Activated CD8-positive, alpha-beta T cell treated with anti-CD3 and anti-CD28 coated beads for 36 hours (primary cell): ENCODE results near the gene RAB11FIP4. TPM values are rescaled to one million over a fixed set of nuclear protein-coding genes. Genes with fewer than 3 reads are reported as not detected.

Source experiments
- ATAC-seq: fragments of 200-7000 bp; cut with Tn5 transposase; one replicate; pipeline ENCODE4 v1.10.0; 2021; ENCODE audit warnings: mild to moderate bottlenecking, moderate library complexity
- CTCF ChIA-PET: fragments of 350-600 bp; sonication (Branson Sonifier 250); formaldehyde crosslinking; loops from one replicate; lab custom pipeline; 2021; ENCODE audit warnings: antibody characterized with exemption; lab: Charles Lee
- POLR2A ChIA-PET: fragments of 350-600 bp; sonication (Branson Sonifier 250); formaldehyde crosslinking; loops from one replicate; lab custom pipeline; 2021; ENCODE audit warnings: antibody characterized with exemption; lab: Charles Lee
- DNase-seq: peaks from one replicate; pipeline ENCODE4 v3.0.0-alpha.2; 2020
- H3K27ac Mint-ChIP-seq: one replicate; pipeline ENCODE4 v1.8.0; 2021; ENCODE audit warnings: mild to moderate bottlenecking, mixed read lengths
- H3K27me3 Mint-ChIP-seq: one replicate; pipeline ENCODE4 v1.8.0; 2021; ENCODE audit warnings: mixed read lengths
- H3K36me3 Mint-ChIP-seq: one replicate; pipeline ENCODE4 v1.8.0; 2021; ENCODE audit warnings: low read depth, mixed read lengths
- H3K4me1 Mint-ChIP-seq: one replicate; pipeline ENCODE4 v1.8.0; 2021; ENCODE audit warnings: low read depth, mixed read lengths
- H3K4me3 Mint-ChIP-seq: one replicate; pipeline ENCODE4 v1.8.0; 2021; ENCODE audit warnings: mild to moderate bottlenecking, moderate library complexity, mixed read lengths
- H3K9me3 Mint-ChIP-seq: one replicate; pipeline ENCODE4 v1.8.0; 2021; ENCODE audit warnings: mixed read lengths
- intact Hi-C: fragments of 100-400 bp; cut with micrococcal nuclease; formaldehyde crosslinking; loops from one replicate; pipeline ENCODE4 v1.10.0; 2022
- total RNA-seq, 2 experiments: library from RNA; stranded (reverse); gene quantifications; one replicate each; pipeline ENCODE4 v1.2.3, GENCODE V29; 2021
- TF ChIP-seq, protein P1 (sequence below): fragments of 200-600 bp; IDR thresholded peaks from one replicate; pipeline ENCODE4 v1.8.0; 2022; ENCODE audit warnings: antibody characterized with exemption, mild to moderate bottlenecking

Gene RAB11FIP4
- total RNA-seq, 2 experiments from 2014 or later = 38.2 to 39.1 TPM

DNA sequence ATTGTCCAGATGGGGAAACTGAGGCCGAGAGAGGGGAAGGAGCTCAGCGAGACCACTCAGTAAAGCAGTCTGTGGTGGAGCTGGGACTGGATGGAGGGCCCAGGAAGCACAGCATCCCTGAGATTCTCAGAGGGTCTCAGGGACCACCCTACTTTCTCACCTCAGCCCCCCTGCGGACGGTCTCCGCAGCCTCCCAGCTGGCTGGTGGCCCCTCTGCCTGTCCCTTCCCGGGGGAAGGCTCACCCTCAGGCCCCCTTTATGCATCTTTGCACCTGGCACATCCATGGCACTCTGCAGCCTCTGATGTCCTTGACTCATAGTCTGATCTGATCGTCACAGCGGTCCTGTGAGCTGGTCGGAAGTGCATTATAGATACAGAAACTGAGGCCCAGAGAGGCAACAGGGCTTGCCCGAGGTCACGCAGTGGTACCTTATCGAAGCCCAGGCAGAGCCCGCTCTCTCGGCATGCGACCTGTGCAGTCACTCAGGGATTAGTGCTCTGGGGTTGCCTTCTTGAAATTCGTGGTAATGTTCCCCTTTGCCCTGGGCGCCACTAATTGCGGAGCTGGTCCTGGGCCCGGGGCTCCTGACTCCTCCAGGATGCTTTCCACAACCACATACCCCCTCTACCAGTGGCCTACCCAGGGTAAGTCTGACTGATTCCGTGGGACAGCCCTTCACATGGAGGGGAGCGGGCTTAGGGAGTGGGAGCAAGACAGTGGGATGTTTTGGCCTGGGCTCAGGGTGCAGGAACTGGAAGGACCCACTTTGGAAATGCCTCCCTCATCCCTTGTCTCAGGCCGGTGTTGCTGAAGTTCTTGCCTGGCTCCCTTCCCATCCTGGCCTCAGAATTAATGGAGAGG is 24.4 kb downstream of the RAB11FIP4 start:
- CTCF ChIA-PET = interaction anchor here (0.8 to 1.0 kb wide), 2 partner anchors 10 to 26 kb away, joined by 3 to 4 read pairs; no protein-coding TSS in a partner anchor
- Mint-ChIP-seq H3K9me3 (no peaks in the 10 kb centered on the region), H3K4me1 (no peaks in the 10 kb centered on the region), H3K36me3 (no peaks in the 10 kb centered on the region), H3K27me3 (no peaks in the 10 kb centered on the region), H3K27ac (no peak overlapping the region), H3K4me3 (no peak overlapping the region)
- TF ChIP-seq, protein P1, sequence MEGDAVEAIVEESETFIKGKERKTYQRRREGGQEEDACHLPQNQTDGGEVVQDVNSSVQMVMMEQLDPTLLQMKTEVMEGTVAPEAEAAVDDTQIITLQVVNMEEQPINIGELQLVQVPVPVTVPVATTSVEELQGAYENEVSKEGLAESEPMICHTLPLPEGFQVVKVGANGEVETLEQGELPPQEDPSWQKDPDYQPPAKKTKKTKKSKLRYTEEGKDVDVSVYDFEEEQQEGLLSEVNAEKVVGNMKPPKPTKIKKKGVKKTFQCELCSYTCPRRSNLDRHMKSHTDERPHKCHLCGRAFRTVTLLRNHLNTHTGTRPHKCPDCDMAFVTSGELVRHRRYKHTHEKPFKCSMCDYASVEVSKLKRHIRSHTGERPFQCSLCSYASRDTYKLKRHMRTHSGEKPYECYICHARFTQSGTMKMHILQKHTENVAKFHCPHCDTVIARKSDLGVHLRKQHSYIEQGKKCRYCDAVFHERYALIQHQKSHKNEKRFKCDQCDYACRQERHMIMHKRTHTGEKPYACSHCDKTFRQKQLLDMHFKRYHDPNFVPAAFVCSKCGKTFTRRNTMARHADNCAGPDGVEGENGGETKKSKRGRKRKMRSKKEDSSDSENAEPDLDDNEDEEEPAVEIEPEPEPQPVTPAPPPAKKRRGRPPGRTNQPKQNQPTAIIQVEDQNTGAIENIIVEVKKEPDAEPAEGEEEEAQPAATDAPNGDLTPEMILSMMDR = no peak
- intact Hi-C loops = no loop called here
- POLR2A ChIA-PET = no interaction called here
- DNase-seq (no peak), ATAC-seq (no peak)

DNA sequence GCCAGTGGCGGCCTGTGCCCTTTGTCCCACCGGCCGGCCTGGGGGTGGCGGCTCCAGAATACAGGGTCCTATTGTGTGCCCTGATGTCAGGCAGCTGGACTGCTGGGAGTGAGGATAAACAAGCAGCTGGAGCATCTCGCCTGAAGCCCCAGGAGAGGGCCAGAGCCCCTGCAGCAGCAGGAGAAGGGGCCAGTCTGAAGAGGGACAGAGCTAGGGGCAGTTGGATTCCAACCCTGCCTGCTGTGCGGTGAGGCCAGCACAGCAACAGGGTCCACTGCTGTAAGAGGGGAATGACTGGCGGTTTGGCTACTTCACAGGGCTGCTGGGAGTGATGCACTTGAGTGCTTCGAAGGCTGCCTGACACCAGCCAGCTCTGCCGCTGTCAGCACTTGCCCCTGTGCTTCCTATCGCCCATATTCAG is 25.0 kb downstream of the RAB11FIP4 start:
- no peaks in the 10 kb centered on the region for H3K4me1 Mint-ChIP-seq
- ATAC-seq (no peak), DNase-seq (no peak)
- TF ChIP-seq, protein P1 = no peak
- ChIA-PET CTCF (no interaction called here), POLR2A (no interaction called here)
- no peak overlapping the region for H3K27ac Mint-ChIP-seq
- intact Hi-C loops = no loop called here
- H3K9me3 Mint-ChIP-seq = no peaks in the 10 kb centered on the region
- no peaks in the 10 kb centered on the region for H3K27me3 Mint-ChIP-seq
- H3K4me3 Mint-ChIP-seq = no peak overlapping the region
- H3K36me3 Mint-ChIP-seq = no peaks in the 10 kb centered on the region

DNA sequence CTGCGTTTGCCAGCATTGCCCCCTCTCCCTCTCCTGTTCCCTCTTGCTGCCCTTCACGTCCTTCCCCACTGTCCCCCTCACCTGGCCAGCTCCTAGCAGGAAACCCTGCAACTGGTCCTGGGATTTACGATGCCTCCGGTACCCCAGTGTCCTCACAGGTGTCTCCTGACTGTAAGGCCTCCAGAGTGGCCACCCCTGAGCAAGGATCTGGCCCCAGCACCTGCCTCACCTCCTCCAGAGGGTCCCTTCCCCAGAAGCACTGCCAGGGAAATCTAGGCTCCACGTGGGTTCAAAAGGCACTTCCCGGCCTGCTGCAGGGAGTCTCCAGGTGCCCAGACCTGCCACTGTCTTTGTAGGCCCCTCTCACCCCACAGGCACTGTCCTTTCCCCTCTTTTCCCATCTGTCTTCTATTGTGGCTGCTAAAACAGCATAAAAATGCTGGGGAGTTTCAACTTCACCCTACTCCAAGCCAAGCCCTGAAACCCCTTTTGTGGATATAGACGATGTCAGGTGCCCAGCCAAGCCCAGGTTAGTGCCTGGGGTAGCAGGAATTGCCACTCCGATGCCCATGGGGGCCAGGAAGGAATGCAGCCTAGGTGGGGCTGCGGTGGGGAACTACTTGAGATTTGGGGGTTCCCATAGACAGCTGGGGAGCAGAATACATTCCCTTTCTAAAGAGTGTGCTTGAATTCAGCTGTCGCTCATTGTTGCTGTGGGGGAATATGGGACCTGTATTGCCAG is 25.7 kb downstream of the RAB11FIP4 start:
- TF ChIP-seq, protein P1 = no peak
- POLR2A ChIA-PET = no interaction called here
- Mint-ChIP-seq H3K9me3 (no peaks in the 10 kb centered on the region), H3K4me1 (no peaks in the 10 kb centered on the region), H3K36me3 (no peaks in the 10 kb centered on the region), H3K27me3 (no peaks in the 10 kb centered on the region), H3K4me3 (no peak overlapping the region), H3K27ac (no peak overlapping the region)
- CTCF ChIA-PET = no interaction called here
- no peak for DNase-seq
- ATAC-seq = no peak
- intact Hi-C loops = no loop called here

DNA sequence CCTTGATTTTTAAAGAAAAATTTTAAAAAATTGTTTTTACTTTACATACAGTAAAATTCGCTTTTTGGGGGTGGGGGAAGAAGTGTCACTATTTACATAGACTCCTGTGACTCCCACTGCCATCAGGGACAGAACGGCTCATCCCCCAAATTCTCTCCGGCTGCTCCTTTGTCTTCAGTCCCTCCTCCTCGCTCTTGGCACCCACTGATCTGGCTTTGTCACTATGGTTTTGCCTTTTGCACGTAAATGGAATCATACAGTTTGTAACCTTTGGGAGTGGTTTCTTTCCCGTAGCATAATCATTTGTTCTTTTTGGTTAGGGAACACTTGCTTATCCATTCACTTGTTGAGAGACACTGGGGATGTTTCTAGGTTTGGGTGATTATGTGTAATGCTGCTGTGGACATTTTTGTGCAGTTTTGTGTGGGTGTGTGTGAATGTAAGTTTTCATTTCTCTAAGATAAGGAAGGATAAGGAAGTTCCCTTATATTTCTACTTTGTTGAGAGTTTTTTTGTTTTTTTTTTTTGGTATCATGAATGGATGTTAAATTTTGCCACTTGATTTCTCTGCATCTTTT is 27.4 kb downstream of the RAB11FIP4 start:
- TF ChIP-seq, protein P1 = no peak
- POLR2A ChIA-PET = no interaction called here
- no peaks in the 10 kb centered on the region for H3K36me3 Mint-ChIP-seq

More for the DNA sequence above, 27.4 kb downstream of the RAB11FIP4 start:
- ATAC-seq = no peak
- no peak overlapping the region for H3K4me3 Mint-ChIP-seq
- no peak for DNase-seq
- intact Hi-C loops = no loop called here
- no peaks in the 10 kb centered on the region for H3K4me1 Mint-ChIP-seq
- peaks cover 5% of the 10 kb centered on the region for H3K9me3 Mint-ChIP-seq
- no peak overlapping the region for H3K27ac Mint-ChIP-seq
- CTCF ChIA-PET = no interaction called here
- H3K27me3 Mint-ChIP-seq = peaks cover 6% of the 10 kb centered on the region
